GM12864 (cell line): ENCODE data around the gene TUBGCP6.

Experiments
- DNase-seq: peaks from one replicate; pipeline ENCODE4 v3.0.0-alpha.2; 2011; ENCODE audit warnings: low read depth
- H3K4me3 ChIP-seq: 2 replicates; pipeline ENCODE4 v1.5.1; 2011; ENCODE audit warnings: mild to moderate bottlenecking, low read depth, low read length, control low read depth
- TF ChIP-seq, protein P1 (sequence below): IDR thresholded peaks from 2 replicates; pipeline ENCODE4 v1.5.1; 2011; ENCODE audit warnings: low read depth, mild to moderate bottlenecking, moderate library complexity, low read length, control low read depth, inconsistent platforms; ENCODE audit errors: missing control alignments

The TUBGCP6 gene

DNA sequence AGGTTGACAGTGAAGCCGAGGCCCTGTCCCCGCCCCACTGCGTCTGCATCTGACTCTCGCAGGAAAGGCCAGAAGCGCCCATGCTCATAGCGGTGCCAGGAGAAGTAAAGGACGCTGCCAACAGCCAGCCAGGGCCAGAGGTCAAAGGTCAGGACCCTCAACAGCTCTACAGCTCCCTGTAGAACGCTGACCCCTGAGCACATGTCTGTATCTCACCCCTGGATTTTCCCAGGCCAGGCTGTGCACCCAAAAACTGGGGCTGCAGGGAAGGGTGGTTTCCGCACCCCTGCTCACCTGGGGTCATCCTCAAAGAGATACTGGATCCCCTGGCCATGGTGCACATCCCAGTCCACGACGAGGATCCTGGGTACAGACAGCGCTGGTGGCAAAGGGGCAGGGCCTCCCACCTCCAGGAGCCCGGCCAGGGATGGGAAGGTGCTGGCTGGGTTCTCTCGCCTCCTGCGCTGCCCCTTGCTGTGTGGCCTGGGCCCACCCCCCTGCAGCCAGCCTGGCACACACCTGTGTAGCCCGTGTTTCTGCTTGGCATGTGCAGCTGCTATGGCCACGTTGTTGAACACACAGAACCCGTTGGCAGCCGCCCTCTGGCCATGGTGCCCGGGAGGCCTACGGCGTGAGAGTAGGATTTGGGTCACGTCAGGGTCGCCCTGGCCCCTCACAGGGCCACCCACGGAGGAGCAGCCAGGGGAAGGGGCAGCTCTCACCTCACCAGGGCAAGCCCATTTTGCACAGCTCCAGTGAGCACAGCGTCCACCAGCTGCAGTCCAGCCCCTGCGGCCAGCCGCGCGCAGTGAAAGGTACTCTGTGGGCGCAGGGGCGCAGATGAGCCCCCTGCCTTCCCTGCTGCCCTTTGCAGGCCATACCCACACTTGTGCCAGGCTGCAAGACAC lies 4.8 kb upstream of the TUBGCP6 start:
- DNase-seq: no peak
- TF ChIP-seq, protein P1, sequence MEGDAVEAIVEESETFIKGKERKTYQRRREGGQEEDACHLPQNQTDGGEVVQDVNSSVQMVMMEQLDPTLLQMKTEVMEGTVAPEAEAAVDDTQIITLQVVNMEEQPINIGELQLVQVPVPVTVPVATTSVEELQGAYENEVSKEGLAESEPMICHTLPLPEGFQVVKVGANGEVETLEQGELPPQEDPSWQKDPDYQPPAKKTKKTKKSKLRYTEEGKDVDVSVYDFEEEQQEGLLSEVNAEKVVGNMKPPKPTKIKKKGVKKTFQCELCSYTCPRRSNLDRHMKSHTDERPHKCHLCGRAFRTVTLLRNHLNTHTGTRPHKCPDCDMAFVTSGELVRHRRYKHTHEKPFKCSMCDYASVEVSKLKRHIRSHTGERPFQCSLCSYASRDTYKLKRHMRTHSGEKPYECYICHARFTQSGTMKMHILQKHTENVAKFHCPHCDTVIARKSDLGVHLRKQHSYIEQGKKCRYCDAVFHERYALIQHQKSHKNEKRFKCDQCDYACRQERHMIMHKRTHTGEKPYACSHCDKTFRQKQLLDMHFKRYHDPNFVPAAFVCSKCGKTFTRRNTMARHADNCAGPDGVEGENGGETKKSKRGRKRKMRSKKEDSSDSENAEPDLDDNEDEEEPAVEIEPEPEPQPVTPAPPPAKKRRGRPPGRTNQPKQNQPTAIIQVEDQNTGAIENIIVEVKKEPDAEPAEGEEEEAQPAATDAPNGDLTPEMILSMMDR: no peak
- peak overlapping the region; percentile 92 for H3K4me3 ChIP-seq

DNA sequence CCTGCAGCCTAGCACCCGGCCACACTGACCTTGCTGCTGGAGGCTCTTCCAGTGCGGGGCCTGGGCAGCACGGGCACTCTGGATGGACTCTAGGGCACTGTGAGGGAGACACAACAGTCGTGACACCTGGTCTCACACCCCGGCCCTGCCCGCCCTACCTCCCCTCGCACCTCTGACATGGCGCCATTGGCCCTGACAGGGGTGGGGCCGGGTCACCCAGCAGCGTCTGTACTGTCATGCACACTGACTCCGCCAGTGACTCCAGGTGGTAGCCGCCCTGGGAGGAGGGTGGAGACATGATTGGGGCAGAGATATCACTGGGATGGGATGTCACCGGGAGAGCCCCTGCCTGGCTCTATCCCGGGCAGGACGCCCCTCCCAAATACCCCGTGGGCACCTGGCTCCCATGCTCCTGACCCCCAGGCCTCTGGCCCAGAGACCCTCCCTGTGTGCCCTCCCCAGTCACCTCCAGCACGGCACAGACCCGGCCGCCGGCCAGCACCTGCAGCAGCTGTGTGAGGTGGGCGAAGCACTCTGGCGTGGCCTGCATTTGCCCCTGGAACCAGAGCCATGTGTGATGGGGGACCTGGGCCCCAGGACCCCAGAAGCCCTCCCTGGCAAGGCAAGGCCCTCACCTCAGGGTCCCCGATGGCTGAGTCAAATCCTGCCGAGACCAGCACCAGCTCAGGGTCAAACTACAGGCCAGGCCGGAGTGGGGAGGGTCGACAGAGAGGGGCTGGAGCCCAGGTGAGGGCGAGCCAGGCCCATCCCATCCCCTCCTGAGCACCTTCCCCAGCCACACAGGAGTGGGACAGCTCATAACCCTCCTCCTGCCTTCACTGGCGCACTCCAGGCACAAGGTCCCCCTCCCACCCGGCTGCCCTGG lies 3.6 kb upstream of the TUBGCP6 start:
- TF ChIP-seq, protein P1: no peak
- no peak overlapping the region for H3K4me3 ChIP-seq
- DNase-seq: no peak

DNA sequence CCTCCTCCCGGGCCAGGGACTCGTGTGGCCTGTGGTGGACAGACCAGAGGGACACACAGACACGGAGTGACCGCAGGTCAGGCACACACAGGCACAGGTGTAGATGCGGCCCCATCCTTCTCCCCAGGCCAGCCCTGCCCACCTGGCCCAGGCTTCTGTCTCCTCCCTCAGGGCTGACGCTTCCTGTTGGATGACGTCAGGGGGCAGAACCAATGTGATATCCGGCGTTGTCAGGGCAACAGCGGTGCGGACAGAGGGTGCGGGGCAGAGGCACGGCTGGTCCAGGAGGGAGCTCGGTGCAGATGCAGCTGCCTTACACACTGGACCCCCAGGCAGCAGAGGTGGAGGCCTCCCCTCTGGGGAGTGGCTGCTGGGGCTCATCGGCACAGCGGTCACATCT lies 2.9 kb upstream of the TUBGCP6 start:
- no peak for DNase-seq
- H3K4me3 ChIP-seq: no peak overlapping the region
- TF ChIP-seq, protein P1: no peak

DNA sequence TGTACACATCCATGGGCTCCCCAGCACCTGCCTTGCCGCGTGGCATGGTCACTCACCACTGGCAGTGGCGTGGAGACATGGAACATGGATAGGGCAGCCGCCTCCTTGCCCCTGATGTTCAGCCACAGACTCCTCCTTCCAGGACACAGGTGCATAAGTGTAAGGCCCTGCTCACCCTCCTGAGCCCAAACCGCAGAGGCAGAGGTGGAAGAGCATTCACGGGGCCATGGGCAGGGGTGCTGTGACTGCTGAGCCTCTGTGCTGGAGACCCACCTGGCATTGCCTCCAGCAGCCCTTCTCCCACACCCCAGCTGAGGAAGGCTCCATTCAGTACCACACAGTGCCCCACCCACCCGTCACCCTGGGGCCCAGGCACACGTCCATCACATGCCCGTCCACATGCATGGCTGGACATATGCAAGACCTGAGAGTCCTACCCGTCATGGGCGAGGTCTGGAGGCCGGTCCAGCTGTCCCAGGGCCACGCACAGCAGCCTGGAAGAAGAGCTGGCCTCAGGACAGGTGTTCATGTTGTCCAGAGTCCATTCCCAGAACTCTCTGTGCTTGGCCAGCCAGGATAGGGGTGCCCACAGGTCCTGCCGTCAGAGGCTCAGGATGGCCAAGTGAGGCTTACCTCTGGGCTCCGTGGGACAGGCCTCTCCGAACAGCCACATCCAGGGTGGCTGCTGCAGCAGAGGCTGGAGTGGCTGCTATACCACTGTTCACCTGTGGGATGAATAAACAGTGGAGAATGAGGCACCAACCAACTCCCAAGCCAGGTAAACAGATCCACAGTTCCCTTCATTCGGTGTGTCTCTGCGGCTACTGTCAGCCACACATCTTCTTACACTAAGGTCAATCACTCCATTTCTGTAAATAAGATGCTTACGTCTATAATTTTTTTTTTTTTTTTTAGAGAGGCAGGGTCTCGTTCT lies 1.7 kb upstream of the TUBGCP6 start:
- H3K4me3 ChIP-seq: no peak overlapping the region
- TF ChIP-seq, protein P1: peak; percentile 40
- DNase-seq: no peak

DNA sequence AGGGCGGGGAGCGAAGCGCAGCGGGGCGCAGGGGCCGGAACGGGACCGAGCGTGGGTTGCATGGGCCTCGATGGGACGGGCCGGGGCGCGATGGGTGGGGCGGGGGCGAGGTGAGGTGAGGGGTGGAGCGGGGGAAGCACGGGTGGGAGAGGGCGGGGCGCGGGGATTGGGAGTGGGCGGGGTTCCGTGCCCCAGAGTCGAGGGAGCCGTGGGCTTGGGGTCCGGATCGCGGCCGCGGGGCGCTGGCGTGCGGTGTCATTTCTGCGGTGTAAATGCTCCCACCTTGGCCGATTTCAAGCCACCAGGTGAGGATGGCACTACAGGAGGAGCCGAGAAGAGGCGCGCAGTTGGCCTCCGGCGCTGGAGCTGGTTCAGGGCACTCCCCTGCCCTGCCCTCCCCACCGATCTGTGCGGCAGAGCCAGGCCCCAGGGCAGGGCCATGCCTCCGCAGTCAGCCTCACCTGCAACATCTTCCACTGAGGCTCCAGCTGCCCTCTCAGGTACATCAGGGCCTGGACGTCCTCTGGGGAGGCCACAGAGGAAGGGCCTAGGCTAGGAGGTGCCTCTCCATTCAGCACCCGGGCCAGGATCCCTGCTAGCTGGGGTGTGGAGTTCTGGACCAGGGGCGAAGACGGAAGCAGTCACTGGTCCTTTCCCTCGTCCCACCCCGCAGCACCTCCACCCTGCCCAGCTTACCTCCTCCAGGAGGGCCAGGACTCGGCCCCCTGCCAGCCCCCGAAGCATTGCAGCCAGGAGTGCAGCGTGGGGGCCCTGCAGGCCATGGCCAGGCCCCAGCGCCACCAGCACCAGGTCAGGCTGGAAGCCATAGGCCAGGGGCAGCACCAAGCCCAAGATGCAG lies 620 bp upstream of the TUBGCP6 start:
- H3K4me3 ChIP-seq: peak overlapping the region; percentile 93
- TF ChIP-seq, protein P1: no peak
- no peak for DNase-seq
